Activated naive CD4-positive, alpha-beta T cell treated with Interleukin-2 at 50 U/mL for 16 hours (primary cell): ENCODE data around the gene SLX4IP.
"Not testable (repeated sequence)": the region's sequence is repeated elsewhere in the genome, so short reads cannot be mapped to it uniquely, and the experiment has no call there.

Source experiments
- DNase-seq: peaks from one replicate; pipeline ENCODE4 v3.0.0-alpha.2; 2020

Gene SLX4IP

GRCh38 chr20:10611357-10611756 lies 176.3 kb downstream of the SLX4IP start:
- no peak for DNase-seq

DNA sequence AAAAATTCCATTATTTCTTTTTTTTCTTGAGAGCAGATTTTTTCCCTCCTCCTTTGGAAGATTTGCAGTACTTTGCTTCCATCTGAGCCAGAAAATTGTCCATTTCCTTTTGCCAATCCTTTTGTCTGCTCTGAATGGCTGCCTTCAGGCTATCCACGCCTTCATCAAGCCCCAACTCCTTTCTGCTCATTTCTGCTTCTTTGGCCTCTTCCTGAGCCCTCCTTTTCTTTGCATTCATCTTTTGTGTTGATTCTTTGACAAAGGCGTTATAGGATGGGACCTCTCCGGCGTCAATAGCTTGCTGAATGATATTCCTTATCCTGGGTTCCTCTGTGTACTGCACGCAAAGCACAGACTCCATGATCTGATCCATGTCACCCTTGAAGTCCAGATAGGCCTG lies 178.3 kb downstream of the SLX4IP start:
- not testable (repeated sequence) for DNase-seq

GRCh38 chr20:10613911-10614310 lies 178.8 kb downstream of the SLX4IP start:
- DNase-seq = no peak

- DNase-seq = no peak
These were observed 181.1 kb downstream of the SLX4IP start for GRCh38 chr20:10616212-10616611.

GRCh38 chr20:10617549-10618133 lies 182.5 kb downstream of the SLX4IP start:
- DNase-seq = not testable (repeated sequence)

DNA sequence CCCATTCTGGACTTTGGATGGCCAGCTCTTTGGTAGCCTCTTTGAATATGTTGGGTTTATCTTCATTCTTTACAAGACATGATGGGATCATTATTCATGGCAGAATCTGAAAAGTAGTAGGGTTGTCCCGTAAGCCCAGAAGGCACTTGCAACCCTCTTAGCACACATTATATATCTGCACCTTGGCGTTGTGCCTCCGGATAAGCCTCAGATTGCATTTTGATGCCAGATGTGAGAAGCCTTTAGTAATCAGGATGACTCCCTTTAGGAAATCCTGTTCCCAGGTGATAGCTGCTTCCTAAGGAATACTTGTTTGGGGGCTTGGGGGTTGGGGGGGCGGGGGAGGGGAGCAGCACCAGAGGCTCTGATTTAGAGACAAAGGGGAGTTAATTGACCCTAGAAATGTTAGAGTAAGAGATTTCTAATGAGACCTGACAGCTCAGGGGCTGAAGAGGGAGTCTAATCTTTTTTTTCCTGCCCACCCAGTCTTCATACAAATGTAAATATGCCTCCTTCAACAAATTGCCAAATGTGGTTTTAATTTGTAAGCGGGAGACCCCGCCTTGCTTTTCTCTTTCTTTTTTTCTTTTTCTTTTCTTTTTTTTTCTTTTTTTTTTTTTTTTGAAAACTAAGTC lies 183.6 kb downstream of the SLX4IP start:
- DNase-seq = no peak

DNA sequence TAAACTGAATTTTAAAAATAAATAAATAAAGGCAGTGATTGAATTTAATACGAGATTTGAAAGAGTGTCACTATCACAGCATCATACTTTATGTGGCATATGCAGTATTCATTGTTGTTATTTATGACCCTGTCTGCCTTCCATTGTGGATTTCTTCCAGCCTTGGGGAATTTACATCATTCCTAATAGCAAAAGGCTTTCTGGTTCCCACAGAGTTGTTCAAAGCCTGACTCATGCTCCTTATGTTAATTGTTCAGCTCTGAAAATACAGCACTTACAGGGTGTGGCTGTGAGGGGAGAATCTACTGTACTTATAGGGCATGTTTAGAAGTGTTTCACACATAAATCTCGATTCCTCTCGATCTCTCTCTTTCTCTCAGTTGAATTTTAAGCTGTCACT lies 184.3 kb downstream of the SLX4IP start:
- no peak for DNase-seq

- no peak for DNase-seq
These were observed 186.0 kb downstream of the SLX4IP start for GRCh38 chr20:10621149-10621548.

GRCh38 chr20:10622657-10623418 lies 187.7 kb downstream of the SLX4IP start:
- no peak for DNase-seq

DNA sequence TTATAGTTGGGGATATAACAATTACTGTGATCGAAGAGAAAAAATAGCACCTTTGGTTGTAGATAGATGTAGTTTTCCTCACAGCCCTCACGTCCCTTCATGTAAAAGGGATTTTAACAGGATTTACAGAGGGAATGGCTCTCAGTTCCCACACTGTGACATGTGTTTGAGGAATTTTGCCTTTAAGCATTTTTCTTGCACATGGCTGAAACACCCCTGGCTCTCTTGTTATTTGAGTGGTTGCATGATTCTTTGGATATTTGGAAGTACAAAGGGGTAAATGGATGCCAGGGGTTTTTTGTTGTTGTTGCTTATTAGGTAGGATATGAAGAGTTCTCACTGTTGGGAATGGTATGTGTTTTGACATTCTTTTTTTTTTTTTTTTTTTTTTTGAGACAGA lies 190.5 kb downstream of the SLX4IP start:
- no peak for DNase-seq

- no peak for DNase-seq
These were observed 191.8 kb downstream of the SLX4IP start for GRCh38 chr20:10626896-10627295.

DNA sequence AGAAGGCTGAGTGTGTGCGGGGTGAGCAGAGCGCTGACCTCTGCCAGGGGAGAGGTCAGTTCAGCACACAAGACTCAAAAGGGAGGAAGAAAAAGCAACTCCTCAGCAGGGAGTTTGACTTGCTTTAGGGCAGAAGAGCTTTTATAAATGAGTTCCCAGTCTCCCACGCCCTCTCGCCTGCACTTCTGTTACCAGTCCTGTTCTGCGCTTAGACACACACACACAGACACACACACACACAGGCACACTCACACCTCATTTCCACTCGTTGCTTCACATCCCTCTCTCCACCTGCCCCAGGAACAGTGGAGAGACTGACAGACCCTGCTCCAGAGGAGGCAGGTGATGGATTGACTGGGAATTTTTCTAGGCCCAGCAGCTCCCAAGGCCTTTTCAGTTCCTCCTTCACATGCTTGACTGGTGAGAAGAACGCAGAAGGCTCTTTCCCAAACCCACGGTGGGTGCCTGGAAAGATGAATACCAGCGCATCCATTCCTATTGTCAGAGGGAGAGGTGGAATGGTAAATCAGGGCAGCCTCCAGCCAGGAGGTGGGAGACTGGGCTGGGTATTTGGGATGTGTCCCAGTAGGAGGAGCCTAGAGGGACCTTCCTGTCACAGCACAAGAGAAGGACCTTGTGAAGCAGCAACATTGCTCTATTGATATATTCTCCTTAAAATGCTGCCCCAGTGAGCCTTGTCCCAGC lies 195.0 kb downstream of the SLX4IP start:
- DNase-seq = no peak

DNA sequence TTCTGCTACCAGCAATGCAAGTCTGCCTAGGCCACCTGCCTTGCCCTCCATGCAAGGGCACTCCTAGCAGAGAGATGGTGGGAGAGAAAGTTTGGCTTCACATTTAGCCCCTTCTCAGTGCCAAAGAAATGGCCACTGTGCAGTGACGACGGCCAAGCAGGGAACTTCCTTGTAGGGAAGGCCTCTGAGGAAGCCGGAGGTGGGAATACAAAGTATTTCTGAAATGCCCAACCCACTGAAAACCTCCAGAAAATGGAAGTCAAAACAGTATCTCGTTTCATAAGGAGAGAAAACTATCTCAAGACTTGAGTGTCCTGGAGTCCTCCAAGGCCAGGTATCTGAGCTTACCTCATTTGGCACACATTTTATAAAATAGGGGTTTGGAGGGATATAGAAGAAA lies 196.0 kb downstream of the SLX4IP start:
- no peak for DNase-seq

GRCh38 chr20:10632721-10633509 lies 197.8 kb downstream of the SLX4IP start:
- DNase-seq = no peak

DNA sequence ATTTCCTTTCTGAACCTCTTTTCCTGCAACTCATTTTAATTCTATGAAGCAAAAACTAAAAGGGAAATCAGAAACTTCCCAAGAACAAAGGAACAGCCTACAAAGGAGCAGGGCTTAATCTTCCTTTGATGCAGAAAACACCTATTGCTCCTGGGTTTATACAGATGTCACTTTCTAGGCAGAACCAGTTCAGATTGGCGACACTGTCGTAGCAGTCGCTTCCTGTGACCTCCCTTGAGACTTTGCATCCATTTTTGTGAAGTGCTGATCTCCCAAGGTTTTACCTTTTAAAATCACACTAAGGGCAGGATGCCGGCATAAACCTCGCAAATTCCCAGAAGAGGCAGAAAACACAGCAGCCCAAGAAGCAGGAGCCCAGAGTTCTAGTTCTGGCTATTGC lies 198.6 kb downstream of the SLX4IP start:
- no peak for DNase-seq

- DNase-seq = no peak
These were observed 199.1 kb downstream of the SLX4IP start for GRCh38 chr20:10634211-10634610.

GRCh38 chr20:10634683-10635411 lies 199.7 kb downstream of the SLX4IP start:
- DNase-seq = no peak

DNA sequence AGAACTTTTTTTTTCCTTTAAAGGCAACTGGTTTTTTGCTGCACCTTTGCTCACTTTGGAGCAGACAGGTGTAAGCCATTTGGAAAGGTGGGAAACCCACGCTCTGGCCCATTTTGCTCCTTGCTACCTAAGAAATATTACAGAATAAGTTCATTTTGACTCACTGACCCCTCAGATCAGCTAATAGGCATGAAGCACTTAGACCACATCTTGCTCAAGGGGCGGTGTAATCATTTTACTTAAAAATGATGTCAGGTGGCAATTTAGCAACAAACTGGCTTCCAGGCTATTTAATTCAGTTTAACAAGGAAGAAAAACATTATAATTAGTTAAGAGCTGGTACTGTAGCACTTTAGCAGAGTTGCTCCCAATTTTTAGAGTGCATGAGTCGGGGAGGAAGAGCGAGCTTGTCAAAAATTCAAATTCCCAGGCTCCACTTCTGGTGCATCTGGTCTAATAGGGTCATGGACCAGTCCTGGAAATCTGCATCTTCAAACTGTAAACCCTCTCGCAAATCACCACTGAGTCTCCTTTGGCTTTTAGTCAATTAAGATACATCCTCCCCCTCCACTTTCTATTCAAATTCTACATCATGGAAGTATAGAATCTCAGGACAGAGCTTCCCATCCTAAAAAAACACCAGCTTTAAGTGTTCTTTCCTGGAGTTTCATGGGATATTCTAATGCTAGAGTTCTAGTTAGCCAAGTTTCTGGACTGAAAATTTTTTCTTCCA lies 200.5 kb downstream of the SLX4IP start:
- DNase-seq = no peak

DNA sequence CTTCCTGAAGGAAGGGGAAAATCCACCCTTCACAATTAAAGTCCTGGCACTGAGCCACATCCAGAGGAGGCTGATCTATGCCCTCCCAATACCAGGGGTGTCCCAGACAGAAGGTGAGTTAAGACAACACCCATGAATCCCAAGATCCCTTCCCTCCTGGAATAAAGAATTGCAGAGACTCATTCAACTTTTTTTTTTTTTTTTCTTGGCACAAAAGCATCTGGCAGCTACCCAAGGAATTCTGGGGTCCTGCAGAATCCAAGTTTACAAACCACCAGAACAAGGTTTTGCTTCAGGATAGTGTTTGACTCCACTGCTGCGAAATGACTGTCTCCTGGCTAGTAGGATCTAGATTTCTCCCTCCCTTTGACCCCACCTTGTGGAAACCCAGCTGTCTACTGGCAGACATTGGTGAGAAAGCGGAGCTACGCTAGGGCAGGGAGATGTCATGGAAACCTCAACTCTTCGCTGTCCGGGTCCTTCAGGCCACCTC lies 201.3 kb downstream of the SLX4IP start:
- no peak for DNase-seq

DNA sequence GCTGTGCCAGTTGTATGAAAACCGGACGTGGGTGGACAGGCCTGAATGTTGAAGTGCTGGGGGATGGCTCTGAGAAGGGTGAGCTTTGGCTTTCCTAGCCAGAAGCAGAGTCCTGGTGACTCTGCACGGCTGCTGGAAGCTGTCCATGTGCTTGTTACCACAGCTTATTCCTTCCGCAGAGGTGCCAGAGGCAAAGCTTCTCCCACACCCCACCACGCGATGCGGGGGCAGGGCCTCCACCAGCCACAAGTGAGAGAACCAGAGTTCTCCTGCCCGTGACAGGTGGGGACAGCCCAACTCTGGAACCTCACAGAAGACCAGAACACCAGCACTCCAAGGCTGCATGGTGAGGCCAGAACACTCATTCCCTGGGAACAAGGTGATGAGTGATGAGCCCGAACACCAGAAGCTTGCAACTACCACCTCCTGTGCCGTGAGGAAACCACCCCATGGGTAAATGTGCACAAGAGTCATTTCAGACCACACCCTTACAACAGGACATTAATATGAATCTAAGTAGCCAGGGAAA lies 202.0 kb downstream of the SLX4IP start:
- DNase-seq = no peak

GRCh38 chr20:10637563-10637962 lies 202.5 kb downstream of the SLX4IP start:
- DNase-seq = no peak
